Measurements from ENCODE around the gene ABI3BP. TPM values are rescaled to one million over a fixed set of nuclear protein-coding genes. Genes with fewer than 3 reads are reported as not detected.

ABI3BP gene
- total RNA-seq, 4 donors from 2014 or later = 7.9 to 32.6 (median 17.6) TPM

GRCh38 chr3:100865442-100865841, 127.8 kb downstream of the ABI3BP start:
- Histone ChIP-seq H3K4me1 (no peaks in the 10 kb centered on the region), H3K36me3 (no peaks in the 10 kb centered on the region), H3K9me3 (no peaks in the 10 kb centered on the region), H3K27me3 (no peaks in the 10 kb centered on the region), H3K4me3 (no peak overlapping the region), H3K27ac (no peak overlapping the region)
- in situ Hi-C loops (cut with MboI; ENCODE audit: low pct_ligation_motif_present in 1 of 4, low pct_unique_long_range_greater_than_20kb in 1 of 4, low sequenced_read_pairs in 3 of 4) (no loop called here), intact Hi-C loops (cut with DNase I; ENCODE audit: low total_unique reads) (no loop called here)
- TF ChIP-seq CTCF (IDR thresholded peaks at IDR 0.05) (no peak), POLR2A (IDR thresholded peaks at IDR 0.05) (no peak), EP300 (IDR thresholded peaks at IDR 0.05; ENCODE audit: low read depth) (no peak), POLR2AphosphoS5 (IDR thresholded peaks at IDR 0.05) (no peak)
- DNase-seq = no peak
- 12 to 50% methylated on average over 1 of the region's 1 CpG for WGBS, 2 donors (ENCODE audit: low coverage in 1 of 2)

GRCh38 chr3:100864471-100865250, 128.6 kb downstream of the ABI3BP start:
- no peak for TF ChIP-seq EP300 (IDR thresholded peaks at IDR 0.05; ENCODE audit: low read depth)
- TF ChIP-seq POLR2A (IDR thresholded peaks at IDR 0.05) = no peak
- TF ChIP-seq CTCF (IDR thresholded peaks at IDR 0.05) = no peak
- TF ChIP-seq POLR2AphosphoS5 (IDR thresholded peaks at IDR 0.05) = no peak
- H3K27me3 ChIP-seq = no peaks in the 10 kb centered on the region
- no peak overlapping the region for H3K4me3 ChIP-seq
- WGBS, 2 donors (ENCODE audit: low coverage in 1 of 2) = 56 to 70% methylated on average over 2 of the region's 2 CpGs
- H3K4me1 ChIP-seq = no peaks in the 10 kb centered on the region
- no peaks in the 10 kb centered on the region for H3K36me3 ChIP-seq
- in situ Hi-C loops (cut with MboI; ENCODE audit: low pct_ligation_motif_present in 1 of 4, low pct_unique_long_range_greater_than_20kb in 1 of 4, low sequenced_read_pairs in 3 of 4) = no loop called here
- no peaks in the 10 kb centered on the region for H3K9me3 ChIP-seq
- intact Hi-C loops (cut with DNase I; ENCODE audit: low total_unique reads) = no loop called here
- no peak overlapping the region for H3K27ac ChIP-seq
- no peak for DNase-seq

GRCh38 chr3:100857863-100858262, 135.4 kb downstream of the ABI3BP start:
- H3K4me1 ChIP-seq = no peaks in the 10 kb centered on the region
- intact Hi-C loops (cut with DNase I; ENCODE audit: low total_unique reads) (no loop called here), in situ Hi-C loops (cut with MboI; ENCODE audit: low pct_ligation_motif_present in 1 of 4, low pct_unique_long_range_greater_than_20kb in 1 of 4, low sequenced_read_pairs in 3 of 4) (no loop called here)
- TF ChIP-seq POLR2AphosphoS5 (IDR thresholded peaks at IDR 0.05) (no peak), POLR2A (IDR thresholded peaks at IDR 0.05) (no peak), EP300 (IDR thresholded peaks at IDR 0.05; ENCODE audit: low read depth) (no peak), CTCF (IDR thresholded peaks at IDR 0.05) (no peak)
- no peak for DNase-seq
- no peaks in the 10 kb centered on the region for H3K27me3 ChIP-seq
- 42 to 79% methylated on average over 2 of the region's 2 CpGs for WGBS, 2 donors (ENCODE audit: low coverage in 1 of 2)
- H3K4me3 ChIP-seq = no peak overlapping the region
- no peaks in the 10 kb centered on the region for H3K9me3 ChIP-seq
- no peaks in the 10 kb centered on the region for H3K36me3 ChIP-seq
- H3K27ac ChIP-seq = no peak overlapping the region

GRCh38 chr3:100856821-100857220, 136.4 kb downstream of the ABI3BP start:
- no peaks in the 10 kb centered on the region for H3K27me3 ChIP-seq
- no peak overlapping the region for H3K4me3 ChIP-seq
- in situ Hi-C loops (cut with MboI; ENCODE audit: low pct_ligation_motif_present in 1 of 4, low pct_unique_long_range_greater_than_20kb in 1 of 4, low sequenced_read_pairs in 3 of 4) (no loop called here), intact Hi-C loops (cut with DNase I; ENCODE audit: low total_unique reads) (no loop called here)
- no peak overlapping the region for H3K27ac ChIP-seq
- 100% methylated on average over 1 of the region's 1 CpG for WGBS, 2 donors (ENCODE audit: low coverage in 1 of 2)
- TF ChIP-seq POLR2AphosphoS5 (IDR thresholded peaks at IDR 0.05) (no peak), POLR2A (IDR thresholded peaks at IDR 0.05) (no peak), CTCF (IDR thresholded peaks at IDR 0.05) (no peak), EP300 (IDR thresholded peaks at IDR 0.05; ENCODE audit: low read depth) (no peak)
- H3K36me3 ChIP-seq = no peaks in the 10 kb centered on the region
- no peak for DNase-seq
- H3K9me3 ChIP-seq = no peaks in the 10 kb centered on the region
- no peaks in the 10 kb centered on the region for H3K4me1 ChIP-seq

All from transverse colon (tissue), 4 donors.